CD4-positive, alpha-beta T cell treated with Interleukin-15 for 4 hours (primary cell): Measurements from ENCODE around the gene FAM227B.
"Not testable (repeated sequence)": the region's sequence is repeated elsewhere in the genome, so short reads cannot be mapped to it uniquely, and the experiment has no call there.

Experiments used
- DNase-seq: peaks from one replicate; pipeline ENCODE4 v3.0.0-alpha.2; 2020; ENCODE audit warnings: low spot score

FAM227B gene

GRCh38 chr15:49438962-49439631 is 181.5 kb downstream of the FAM227B start:
- no peak for DNase-seq

GRCh38 chr15:49436751-49437150 is 183.9 kb downstream of the FAM227B start:
- no peak for DNase-seq

GRCh38 chr15:49435174-49435573 is 185.4 kb downstream of the FAM227B start:
- DNase-seq, result no peak

GRCh38 chr15:49430046-49430445 is 190.6 kb downstream of the FAM227B start:
- DNase-seq, result no peak

GRCh38 chr15:49428409-49429095 is 192.1 kb downstream of the FAM227B start:
- no peak for DNase-seq

GRCh38 chr15:49427372-49427771 is 193.2 kb downstream of the FAM227B start:
- no peak for DNase-seq

- DNase-seq, result no peak
These were observed 195.7 kb downstream of the FAM227B start for GRCh38 chr15:49424954-49425353.

- DNase-seq, result no peak
These were observed 196.6 kb downstream of the FAM227B start for GRCh38 chr15:49423901-49424550.

GRCh38 chr15:49423021-49423420 is 197.6 kb downstream of the FAM227B start, which contains the start of gene FGF7:
Gene FGF7 (plus strand): TSS chr15:49423242. CDS start chr15:49424298, 1,056 bp downstream.
- DNase-seq, result no peak

- DNase-seq, result peak; percentile 47
These were observed 198.6 kb downstream of the FAM227B start for GRCh38 chr15:49421991-49422390.

GRCh38 chr15:49418811-49419210 is 201.8 kb downstream of the FAM227B start:
- no peak for DNase-seq

GRCh38 chr15:49415638-49416037 is 205.0 kb downstream of the FAM227B start:
- no peak for DNase-seq

- DNase-seq, result no peak
These were observed 205.5 kb downstream of the FAM227B start for GRCh38 chr15:49415149-49415548.

GRCh38 chr15:49412797-49413196 is 207.8 kb downstream of the FAM227B start:
- DNase-seq, result no peak

- no peak for DNase-seq
These were observed 210.0 kb downstream of the FAM227B start for GRCh38 chr15:49410641-49411040.

GRCh38 chr15:49406352-49407118 is 214.1 kb downstream of the FAM227B start:
- DNase-seq, result no peak

- not testable (repeated sequence) for DNase-seq
These were observed 217.9 kb downstream of the FAM227B start for GRCh38 chr15:49402515-49403296.

GRCh38 chr15:49387471-49387870 is 233.1 kb downstream of the FAM227B start:
- no peak for DNase-seq

GRCh38 chr15:49383266-49383665 is 237.4 kb downstream of the FAM227B start:
- no peak for DNase-seq

GRCh38 chr15:49382394-49382793 is 238.2 kb downstream of the FAM227B start:
- no peak for DNase-seq

- DNase-seq, result no peak
These were observed 239.7 kb downstream of the FAM227B start for GRCh38 chr15:49380912-49381311.

GRCh38 chr15:49379996-49380395 is 240.6 kb downstream of the FAM227B start:
- DNase-seq, result no peak
